ENCODE results near the gene SETD7.

DNA sequence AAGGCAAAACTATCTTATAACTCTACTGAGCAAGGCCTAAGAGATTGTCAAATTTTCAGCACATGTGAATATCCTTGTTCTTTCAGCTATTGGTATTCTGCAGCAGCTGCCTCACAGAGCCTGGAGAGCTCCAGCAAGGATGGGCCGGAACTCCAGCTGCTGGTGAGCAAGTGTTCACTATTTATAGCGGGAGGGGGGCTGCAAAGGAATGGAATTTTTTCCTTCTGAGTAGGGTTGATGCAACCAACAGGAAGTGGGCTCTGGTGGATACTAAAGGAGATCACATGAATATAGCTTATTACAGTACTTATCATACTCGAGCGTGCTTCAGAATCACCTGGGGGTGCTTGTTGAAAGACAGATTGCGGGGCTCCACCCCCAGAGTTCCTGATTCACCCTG is 20.2 kb upstream of the SETD7 start:
- TF ChIP-seq POLR2A (IDR thresholded peaks at IDR 0.05): no peak
- TF ChIP-seq, protein P1, sequence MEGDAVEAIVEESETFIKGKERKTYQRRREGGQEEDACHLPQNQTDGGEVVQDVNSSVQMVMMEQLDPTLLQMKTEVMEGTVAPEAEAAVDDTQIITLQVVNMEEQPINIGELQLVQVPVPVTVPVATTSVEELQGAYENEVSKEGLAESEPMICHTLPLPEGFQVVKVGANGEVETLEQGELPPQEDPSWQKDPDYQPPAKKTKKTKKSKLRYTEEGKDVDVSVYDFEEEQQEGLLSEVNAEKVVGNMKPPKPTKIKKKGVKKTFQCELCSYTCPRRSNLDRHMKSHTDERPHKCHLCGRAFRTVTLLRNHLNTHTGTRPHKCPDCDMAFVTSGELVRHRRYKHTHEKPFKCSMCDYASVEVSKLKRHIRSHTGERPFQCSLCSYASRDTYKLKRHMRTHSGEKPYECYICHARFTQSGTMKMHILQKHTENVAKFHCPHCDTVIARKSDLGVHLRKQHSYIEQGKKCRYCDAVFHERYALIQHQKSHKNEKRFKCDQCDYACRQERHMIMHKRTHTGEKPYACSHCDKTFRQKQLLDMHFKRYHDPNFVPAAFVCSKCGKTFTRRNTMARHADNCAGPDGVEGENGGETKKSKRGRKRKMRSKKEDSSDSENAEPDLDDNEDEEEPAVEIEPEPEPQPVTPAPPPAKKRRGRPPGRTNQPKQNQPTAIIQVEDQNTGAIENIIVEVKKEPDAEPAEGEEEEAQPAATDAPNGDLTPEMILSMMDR (IDR thresholded peaks at IDR 0.05): no peak
- no peak for TF ChIP-seq EP300 (IDR thresholded peaks at IDR 0.05)

All from stomach (tissue), 4 donors.